Measurements from ENCODE around the gene RAD23B.

RAD23B gene

DNA sequence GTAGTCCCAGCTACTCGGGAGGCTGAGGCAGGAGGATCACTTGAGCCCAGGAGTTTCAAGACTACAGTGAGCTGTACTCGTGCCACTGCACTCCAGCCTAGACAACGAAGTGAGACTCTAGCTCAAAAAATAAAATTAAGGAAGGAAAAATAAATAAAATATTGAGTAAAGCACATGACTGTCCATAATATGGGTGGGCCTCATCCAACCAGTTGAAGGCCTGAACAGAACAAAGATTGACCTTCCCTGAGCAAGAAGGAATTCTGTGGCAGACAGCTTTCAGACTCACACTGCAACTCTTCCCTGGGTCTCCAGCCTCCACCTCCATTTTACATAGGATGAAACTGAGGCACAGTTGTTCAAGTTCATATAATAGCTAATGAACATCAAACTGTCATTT, 72.3 kb downstream of the RAD23B start:
- TF ChIP-seq CTCF (conservative IDR thresholded peaks at IDR 0.05), result no peak
- H3K27ac ChIP-seq, result no peak overlapping the region

- H3K27ac ChIP-seq, result no peak overlapping the region
- TF ChIP-seq CTCF (conservative IDR thresholded peaks at IDR 0.05), result no peak
Observed at GRCh38 chr9:107358986-107359385, 75.9 kb downstream of the RAD23B start.

- H3K27ac ChIP-seq, result no peak overlapping the region
- no peak for TF ChIP-seq CTCF (conservative IDR thresholded peaks at IDR 0.05)
Observed at GRCh38 chr9:107360098-107360497, 77.0 kb downstream of the RAD23B start.

- H3K27ac ChIP-seq, result no peak overlapping the region
- TF ChIP-seq CTCF (conservative IDR thresholded peaks at IDR 0.05), result no peak
Observed at GRCh38 chr9:107361816-107362215, 78.7 kb downstream of the RAD23B start.

GRCh38 chr9:107363516-107364152, 80.6 kb downstream of the RAD23B start:
- no peak overlapping the region for H3K27ac ChIP-seq
- no peak for TF ChIP-seq CTCF (conservative IDR thresholded peaks at IDR 0.05)

- no peak for TF ChIP-seq CTCF (conservative IDR thresholded peaks at IDR 0.05)
Observed at GRCh38 chr9:107367727-107368502, 84.8 kb downstream of the RAD23B start.

GRCh38 chr9:107368696-107369095, 85.6 kb downstream of the RAD23B start:
- TF ChIP-seq CTCF (conservative IDR thresholded peaks at IDR 0.05), result no peak

More at GRCh38 chr9:107367727-107368502, 84.8 kb downstream of the RAD23B start:
- H3K27ac ChIP-seq, result no peak overlapping the region

More at GRCh38 chr9:107368696-107369095, 85.6 kb downstream of the RAD23B start:
- no peak overlapping the region for H3K27ac ChIP-seq

Data from VCaP (cell line).